Activated CD4-positive, alpha-beta T cell treated with anti-CD3 and anti-CD28 coated beads, Interleukin-2, Interleukin-6, amounts not matched to agents 100 ng/mL and 50 ng/mL, durations not matched to agents 16 hours and 8 hours (primary cell): ENCODE data around the gene CAPZA1.
"Not testable (repeated sequence)": the region's sequence is repeated elsewhere in the genome, so short reads cannot be mapped to it uniquely, and the experiment has no call there.

Experiments
- DNase-seq: peaks from one replicate; pipeline ENCODE4 v3.0.0-alpha.2; 2020

The CAPZA1 gene

GRCh38 chr1:112628516-112628915 lies 8.9 kb downstream of the CAPZA1 start:
- DNase-seq, result no peak

GRCh38 chr1:112629256-112629655 lies 9.6 kb downstream of the CAPZA1 start:
- DNase-seq, result no peak

GRCh38 chr1:112633628-112634027 lies 14.0 kb downstream of the CAPZA1 start:
- no peak for DNase-seq

GRCh38 chr1:112634367-112634766 lies 14.7 kb downstream of the CAPZA1 start:
- DNase-seq, result no peak

- DNase-seq, result no peak
Measured at GRCh38 chr1:112636056-112636455, 16.4 kb downstream of the CAPZA1 start.

- peak; percentile 23 for DNase-seq
Measured at GRCh38 chr1:112636597-112637253, 17.1 kb downstream of the CAPZA1 start.

- DNase-seq, result no peak
Measured at GRCh38 chr1:112637254-112638109, 17.9 kb downstream of the CAPZA1 start.

- DNase-seq, result no peak
Measured at GRCh38 chr1:112638110-112638428, 18.4 kb downstream of the CAPZA1 start.

GRCh38 chr1:112640437-112640836 lies 20.8 kb downstream of the CAPZA1 start:
- DNase-seq, result not testable (repeated sequence)

- DNase-seq, result no peak
Measured at GRCh38 chr1:112643080-112643479, 23.4 kb downstream of the CAPZA1 start.

- no peak for DNase-seq
Measured at GRCh38 chr1:112646225-112646624, 26.6 kb downstream of the CAPZA1 start.

GRCh38 chr1:112651205-112651604 lies 31.6 kb downstream of the CAPZA1 start:
- peak; percentile 11 for DNase-seq

GRCh38 chr1:112665857-112666256 lies 46.2 kb downstream of the CAPZA1 start:
- DNase-seq, result no peak

- peak; percentile 52 for DNase-seq
Measured at GRCh38 chr1:112666946-112667345, 47.3 kb downstream of the CAPZA1 start.

- DNase-seq, result no peak
Measured at GRCh38 chr1:112672009-112672408, 52.4 kb downstream of the CAPZA1 start.

- DNase-seq, result no peak
Measured at GRCh38 chr1:112672842-112673241, 53.2 kb downstream of the CAPZA1 start.

- DNase-seq, result peak; percentile 14
Measured at GRCh38 chr1:112673592-112674439, 54.2 kb downstream of the CAPZA1 start.

- DNase-seq, result peak; percentile 75
Measured at GRCh38 chr1:112674440-112674985, 54.9 kb downstream of the CAPZA1 start, which contains the start of gene MOV10. Gene MOV10 (plus strand): TSS chr1:112674659. CDS start chr1:112674913, 254 bp downstream.

GRCh38 chr1:112674986-112675727 lies 55.5 kb downstream of the CAPZA1 start:
- peak; percentile 33 for DNase-seq

- no peak for DNase-seq
Measured at GRCh38 chr1:112675728-112676381, 56.2 kb downstream of the CAPZA1 start.

- DNase-seq, result no peak
Measured at GRCh38 chr1:112676543-112676942, 56.9 kb downstream of the CAPZA1 start.

GRCh38 chr1:112677501-112677900 lies 57.9 kb downstream of the CAPZA1 start:
- no peak for DNase-seq
